CD8-positive, alpha-beta memory T cell (primary cell): ENCODE data around the gene AK4. TPM values are rescaled to one million over a fixed set of nuclear protein-coding genes. Genes with fewer than 3 reads are reported as not detected.
"Not testable (repeated sequence)": the region's sequence is repeated elsewhere in the genome, so short reads cannot be mapped to it uniquely, and the experiment has no call there.

Source experiments
- CTCF ChIA-PET: fragments of 350-600 bp; sonication (Branson Sonifier 250); formaldehyde crosslinking; loops from one replicate; lab custom pipeline; 2021; ENCODE audit warnings: antibody characterized with exemption; lab: Charles Lee
- POLR2A ChIA-PET: fragments of 350-600 bp; sonication (Branson Sonifier 250); formaldehyde crosslinking; loops from one replicate; lab custom pipeline; 2021; ENCODE audit warnings: antibody characterized with exemption; lab: Charles Lee
- DNase-seq, 5 donors: peaks; one replicate each; pipeline versions ENCODE4 v3.0.0 to v3.0.0-alpha.2; 2020 to 2022; ENCODE audit warnings: mixed read lengths in 1 of 5
- H3K27ac ChIP-seq: one replicate; pipeline ENCODE4 v1.7.0; 2013; ENCODE audit warnings: low read depth, mild to moderate bottlenecking, low read length, moderate library complexity
- H3K27me3 ChIP-seq: 2 replicates; pipeline ENCODE4 v1.7.0; 2013; ENCODE audit warnings: low read length, mild to moderate bottlenecking; ENCODE audit not compliant: insufficient read depth, poor library complexity, severe bottlenecking
- H3K36me3 ChIP-seq: 2 replicates; pipeline ENCODE4 v1.7.0; 2013; ENCODE audit warnings: mild to moderate bottlenecking, low read length, moderate library complexity; ENCODE audit not compliant: insufficient read depth
- H3K4me1 ChIP-seq: 2 replicates; pipeline ENCODE4 v1.7.0; 2013; ENCODE audit warnings: mild to moderate bottlenecking, low read length, moderate library complexity; ENCODE audit not compliant: insufficient read depth
- H3K4me3 ChIP-seq: 2 replicates; pipeline ENCODE4 v1.7.0; 2013; ENCODE audit warnings: mild to moderate bottlenecking, low read length
- H3K9me3 ChIP-seq: 2 replicates; pipeline ENCODE4 v1.7.0; 2013; ENCODE audit warnings: mild to moderate bottlenecking, low read length
- H3K27ac Mint-ChIP-seq, 8 donors: one replicate each; pipeline ENCODE4 v1.8.0; 2020 to 2021; ENCODE audit warnings: mixed read lengths in 8 of 8, mild to moderate bottlenecking in 6 of 8, inconsistent platforms in 3 of 8, moderate library complexity in 3 of 8
- H3K27me3 Mint-ChIP-seq, 2 donors: one replicate each; pipeline ENCODE4 v1.8.0; 2020 to 2021; ENCODE audit warnings: mixed read lengths in 2 of 2, mild to moderate bottlenecking in 1 of 2, moderate library complexity in 1 of 2
- H3K36me3 Mint-ChIP-seq, 3 donors: one replicate each; pipeline ENCODE4 v1.8.0; 2020 to 2021; ENCODE audit warnings: mixed read lengths in 3 of 3, inconsistent platforms in 1 of 3, mild to moderate bottlenecking in 1 of 3
- H3K4me1 Mint-ChIP-seq, 3 donors: one replicate each; pipeline ENCODE4 v1.8.0; 2020 to 2021; ENCODE audit warnings: mixed read lengths in 3 of 3, inconsistent platforms in 1 of 3, mild to moderate bottlenecking in 1 of 3
- H3K4me3 Mint-ChIP-seq, 7 donors: one replicate each; pipeline ENCODE4 v1.8.0; 2020 to 2021; ENCODE audit warnings: mixed read lengths in 7 of 7, mild to moderate bottlenecking in 6 of 7, moderate library complexity in 4 of 7, inconsistent platforms in 2 of 7
- H3K9me3 Mint-ChIP-seq, 5 donors: one replicate each; pipeline ENCODE4 v1.8.0; 2020 to 2022; ENCODE audit warnings: mixed read lengths in 5 of 5, mild to moderate bottlenecking in 3 of 5, moderate library complexity in 2 of 5, inconsistent platforms in 1 of 5
- polyA plus RNA-seq: library from polyadenylated mRNA; unstranded; fragments of 300-500 nt; fragmentation: Illumina TruSeq; gene quantifications from one replicate; pipeline ENCODE4 v1.2.3, GENCODE V29; 2021
- total RNA-seq, 2 experiments: library from RNA; stranded (reverse); gene quantifications; one replicate each; pipeline ENCODE4 v1.2.3, GENCODE V29; 2021

Gene AK4
- total RNA-seq (10 to 100 TPM; 29.9 to 32.2 TPM), polyA plus RNA-seq (0.08 TPM)

DNA sequence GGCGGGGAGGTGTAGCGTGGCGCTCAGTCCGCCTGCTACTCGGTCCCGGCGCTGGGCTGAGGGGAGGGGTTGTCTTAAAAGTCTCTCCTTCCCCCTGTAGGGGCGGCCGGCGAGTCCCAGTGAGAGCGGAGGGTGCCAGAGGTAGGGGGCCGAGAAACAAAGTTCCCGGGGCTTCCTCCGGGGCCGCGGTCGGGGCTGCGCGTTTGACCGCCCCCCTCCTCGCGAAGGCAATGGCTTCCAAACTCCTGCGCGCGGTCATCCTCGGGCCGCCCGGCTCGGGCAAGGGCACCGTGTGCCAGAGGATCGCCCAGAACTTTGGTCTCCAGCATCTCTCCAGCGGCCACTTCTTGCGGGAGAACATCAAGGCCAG lies at the start of gene AK4:
Gene AK4 (plus strand): TSS at position 26 of the 370 bp plus-strand sequence. CDS start 205 bp downstream, at position 231.
- H3K36me3 Mint-ChIP-seq, H3K9me3 Mint-ChIP-seq, POLR2A ChIA-PET, H3K4me1 ChIP-seq, H3K36me3 ChIP-seq, CTCF ChIA-PET, H3K9me3 ChIP-seq: not testable (repeated sequence)
- Mint-ChIP-seq H3K4me1 (peaks cover 11 to 22% (median 15%) of the 10 kb centered on the region in 3 donors), H3K27me3 (peaks cover 37 to 52% of the 10 kb centered on the region in 2 donors), H3K27ac (peak within 1 kb of the TSS in 1 of 8 donors; percentile 65), H3K4me3 (peak within 1 kb of the TSS; percentile 80 to 89 (median 84))
- Histone ChIP-seq H3K27me3 (peaks cover 12% of the 10 kb centered on the region), H3K27ac (peak within 1 kb of the TSS; percentile 16), H3K4me3 (peak within 1 kb of the TSS; percentile 42)
- peak in 1 of 5 donors; percentile 19 for DNase-seq

DNA sequence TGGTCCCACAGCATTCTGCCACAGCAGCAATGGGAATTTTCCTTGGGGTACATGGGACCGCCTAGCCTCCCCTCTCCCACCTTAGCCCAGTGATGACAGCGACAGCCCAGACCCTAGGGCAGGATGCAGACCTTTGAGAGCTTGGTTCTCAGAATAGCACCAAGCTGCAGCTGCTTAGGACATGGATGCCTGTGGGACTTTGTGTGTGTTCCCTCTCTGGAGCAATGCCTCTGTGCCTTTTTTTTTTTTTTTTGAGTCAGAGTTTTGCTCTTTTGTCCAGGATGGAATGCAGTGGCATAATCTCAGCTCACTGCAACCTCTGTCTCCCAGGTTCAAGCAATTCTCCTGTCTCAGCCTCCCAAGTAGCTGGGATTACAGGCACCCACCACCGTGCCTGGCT lies 44.2 kb upstream of the AK4 start:
- Histone ChIP-seq H3K27ac (no peak overlapping the region), H3K27me3 (no peaks in the 10 kb centered on the region), H3K36me3 (no peaks in the 10 kb centered on the region), H3K4me3 (no peak overlapping the region), H3K9me3 (no peaks in the 10 kb centered on the region), H3K4me1 (no peaks in the 10 kb centered on the region)
- no peak for DNase-seq
- CTCF ChIA-PET: interaction anchor here (0.6 kb wide), 1 partner anchor 28 kb away, joined by 3 read pairs; no protein-coding TSS in a partner anchor
- H3K36me3 Mint-ChIP-seq: peaks cover 0 to 15% (median 2%) of the 10 kb centered on the region in 3 donors
- H3K27ac Mint-ChIP-seq: no peak overlapping the region
- H3K4me1 Mint-ChIP-seq: no peaks in the 10 kb centered on the region
- peaks cover 16 to 24% of the 10 kb centered on the region in 2 donors for H3K27me3 Mint-ChIP-seq
- POLR2A ChIA-PET: no interaction called here
- no peak overlapping the region for H3K4me3 Mint-ChIP-seq
- H3K9me3 Mint-ChIP-seq: peaks cover 13 to 32% (median 22%) of the 10 kb centered on the region in 5 donors

DNA sequence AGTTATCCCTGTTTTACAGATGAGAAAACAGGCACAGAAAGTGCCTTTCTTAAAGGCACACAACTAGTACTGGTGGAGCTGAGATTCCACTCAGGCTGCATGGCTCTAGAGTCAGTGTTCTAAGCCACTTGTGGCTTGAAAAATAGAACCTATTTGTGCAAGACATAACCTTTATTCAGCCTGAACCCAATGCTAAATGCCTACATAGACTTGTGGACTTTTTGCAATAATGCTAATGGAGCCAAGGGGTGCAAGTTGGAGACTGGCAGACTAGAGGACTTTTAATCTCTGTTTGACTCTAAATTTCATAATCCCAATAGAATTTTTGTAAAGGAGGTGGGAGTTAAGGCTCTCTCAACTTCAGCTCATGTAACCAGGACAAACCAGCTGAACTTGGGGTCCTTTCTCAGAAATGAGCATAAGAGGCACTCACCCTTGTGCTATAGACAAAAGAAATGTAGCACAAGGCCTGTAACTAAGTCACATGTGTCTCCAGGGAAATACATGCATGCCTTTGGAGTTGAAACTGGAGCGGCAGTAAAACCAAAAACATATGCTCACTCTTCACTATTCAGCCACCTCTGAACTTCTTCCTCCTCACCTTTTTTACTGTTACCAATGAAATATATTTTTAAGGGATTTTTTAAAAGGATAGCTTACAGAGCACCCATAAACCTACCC lies 43.0 kb upstream of the AK4 start:
- CTCF ChIA-PET: no interaction called here
- no peak overlapping the region for H3K4me3 ChIP-seq
- peaks cover 0 to 8% (median 0%) of the 10 kb centered on the region in 3 donors for H3K36me3 Mint-ChIP-seq

DNA sequence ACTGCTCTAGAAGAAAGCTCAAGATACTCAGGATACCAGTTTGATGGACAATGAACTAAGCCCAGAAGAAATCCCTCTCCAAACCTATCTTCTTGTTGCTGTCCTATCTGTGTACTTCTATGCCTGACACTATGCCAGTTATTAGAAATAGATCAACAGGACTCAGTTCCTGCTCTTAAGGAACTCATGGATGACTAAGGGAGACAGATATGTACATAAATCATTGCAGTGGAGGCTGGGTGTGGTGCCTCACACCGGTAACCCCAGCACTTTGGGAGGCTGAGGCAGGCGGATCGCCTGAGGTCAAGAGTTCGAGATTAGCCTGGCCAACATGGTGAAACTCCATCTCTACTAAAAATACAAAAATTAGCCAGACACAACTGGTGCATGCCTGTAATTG lies 42.4 kb upstream of the AK4 start:
- no peak overlapping the region for H3K27ac ChIP-seq
- H3K9me3 ChIP-seq: no peaks in the 10 kb centered on the region
- H3K4me3 ChIP-seq: no peak overlapping the region
- Mint-ChIP-seq H3K36me3 (peaks cover 0 to 6% (median 3%) of the 10 kb centered on the region in 3 donors), H3K27me3 (peaks cover 16 to 34% of the 10 kb centered on the region in 2 donors), H3K9me3 (peaks cover 3 to 19% (median 7%) of the 10 kb centered on the region in 5 donors), H3K27ac (no peak overlapping the region), H3K4me1 (no peaks in the 10 kb centered on the region), H3K4me3 (no peak overlapping the region)
- POLR2A ChIA-PET: no interaction called here
- no peaks in the 10 kb centered on the region for H3K36me3 ChIP-seq
- CTCF ChIA-PET: no interaction called here
- no peak for DNase-seq
- H3K27me3 ChIP-seq: no peaks in the 10 kb centered on the region
- no peaks in the 10 kb centered on the region for H3K4me1 ChIP-seq

More for the DNA sequence above, 43.0 kb upstream of the AK4 start:
- H3K4me3 Mint-ChIP-seq: no peak overlapping the region
- H3K27ac Mint-ChIP-seq: no peak overlapping the region
- no peaks in the 10 kb centered on the region for H3K4me1 Mint-ChIP-seq
- H3K9me3 Mint-ChIP-seq: peaks cover 8 to 21% (median 11%) of the 10 kb centered on the region in 5 donors
- peaks cover 16 to 32% of the 10 kb centered on the region in 2 donors for H3K27me3 Mint-ChIP-seq
- no peaks in the 10 kb centered on the region for H3K4me1 ChIP-seq
- H3K36me3 ChIP-seq: no peaks in the 10 kb centered on the region
- DNase-seq: no peak
- H3K27ac ChIP-seq: no peak overlapping the region
- H3K9me3 ChIP-seq: no peaks in the 10 kb centered on the region
- POLR2A ChIA-PET: no interaction called here
- no peaks in the 10 kb centered on the region for H3K27me3 ChIP-seq

DNA sequence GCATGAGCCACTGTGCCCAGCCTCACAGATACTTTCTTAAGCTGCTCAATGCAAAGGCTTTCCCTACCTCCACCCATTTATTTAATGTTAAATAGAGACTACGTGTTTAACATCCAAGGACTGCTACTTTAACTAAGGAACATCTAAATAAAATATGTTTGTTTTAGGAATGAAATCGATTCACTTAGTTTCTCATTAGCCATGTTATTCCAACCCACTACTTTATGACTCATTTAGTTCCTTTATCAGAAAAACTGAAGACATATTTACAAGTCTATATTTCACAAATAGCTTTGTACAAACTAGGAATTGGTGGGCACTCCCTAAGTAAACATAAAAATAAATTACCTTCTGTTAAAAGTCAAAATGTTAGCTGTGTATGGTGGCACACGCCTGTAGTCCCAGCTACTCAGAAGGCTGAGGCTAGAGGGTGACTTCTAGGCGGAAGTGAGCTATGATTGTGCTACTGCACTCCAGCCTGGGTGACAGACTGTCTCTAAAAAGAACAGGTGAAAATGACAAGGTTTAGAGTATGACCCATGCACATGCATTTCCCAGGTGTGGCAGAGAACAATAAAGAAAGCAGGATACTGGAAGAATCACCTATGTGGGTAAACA lies 39.9 kb upstream of the AK4 start:
- ChIA-PET CTCF (no interaction called here), POLR2A (no interaction called here)
- no peak for DNase-seq
- peaks cover 0 to 12% (median 3%) of the 10 kb centered on the region in 3 donors for H3K36me3 Mint-ChIP-seq
- Histone ChIP-seq H3K36me3 (no peaks in the 10 kb centered on the region), H3K4me3 (no peak overlapping the region), H3K27me3 (no peaks in the 10 kb centered on the region), H3K4me1 (no peaks in the 10 kb centered on the region), H3K9me3 (no peaks in the 10 kb centered on the region), H3K27ac (no peak overlapping the region)
- H3K9me3 Mint-ChIP-seq: peaks cover 0 to 9% (median 2%) of the 10 kb centered on the region in 5 donors
- no peaks in the 10 kb centered on the region for H3K4me1 Mint-ChIP-seq
- H3K27me3 Mint-ChIP-seq: peaks cover 15 to 44% of the 10 kb centered on the region in 2 donors
- H3K4me3 Mint-ChIP-seq: no peak overlapping the region
- peak overlapping the region in 1 of 8 donors; percentile 8 for H3K27ac Mint-ChIP-seq

DNA sequence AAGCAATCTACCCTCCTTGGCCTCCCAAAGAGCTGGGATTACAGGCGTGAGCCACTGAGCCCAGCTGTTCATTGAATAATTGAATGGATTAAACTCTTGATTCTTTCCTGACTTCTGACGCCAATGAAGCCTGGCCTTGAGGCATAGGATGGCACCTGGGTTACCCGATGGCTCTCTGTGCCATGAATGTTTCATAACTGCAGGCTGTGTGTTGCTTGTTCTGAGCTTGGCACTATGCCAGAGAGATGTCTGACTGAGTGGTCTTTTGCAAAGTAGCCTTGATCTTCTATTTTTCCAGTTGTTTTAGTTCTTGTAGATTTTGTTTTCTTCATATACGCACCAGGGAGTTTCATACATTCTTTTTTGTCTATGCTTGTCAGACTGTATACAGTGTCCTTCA lies 38.5 kb upstream of the AK4 start:
- H3K4me3 Mint-ChIP-seq: no peak overlapping the region
- Histone ChIP-seq H3K9me3 (no peaks in the 10 kb centered on the region), H3K36me3 (no peaks in the 10 kb centered on the region), H3K4me1 (no peaks in the 10 kb centered on the region), H3K27me3 (no peaks in the 10 kb centered on the region), H3K4me3 (no peak overlapping the region), H3K27ac (no peak overlapping the region)
- ChIA-PET POLR2A (no interaction called here), CTCF (no interaction called here)
- no peak for DNase-seq
- H3K4me1 Mint-ChIP-seq: no peaks in the 10 kb centered on the region
- peaks cover 0 to 12% (median 3%) of the 10 kb centered on the region in 3 donors for H3K36me3 Mint-ChIP-seq
- H3K27ac Mint-ChIP-seq: no peak overlapping the region
- peaks cover 0 to 8% (median 2%) of the 10 kb centered on the region in 5 donors for H3K9me3 Mint-ChIP-seq
- peaks cover 15 to 47% of the 10 kb centered on the region in 2 donors for H3K27me3 Mint-ChIP-seq

DNA sequence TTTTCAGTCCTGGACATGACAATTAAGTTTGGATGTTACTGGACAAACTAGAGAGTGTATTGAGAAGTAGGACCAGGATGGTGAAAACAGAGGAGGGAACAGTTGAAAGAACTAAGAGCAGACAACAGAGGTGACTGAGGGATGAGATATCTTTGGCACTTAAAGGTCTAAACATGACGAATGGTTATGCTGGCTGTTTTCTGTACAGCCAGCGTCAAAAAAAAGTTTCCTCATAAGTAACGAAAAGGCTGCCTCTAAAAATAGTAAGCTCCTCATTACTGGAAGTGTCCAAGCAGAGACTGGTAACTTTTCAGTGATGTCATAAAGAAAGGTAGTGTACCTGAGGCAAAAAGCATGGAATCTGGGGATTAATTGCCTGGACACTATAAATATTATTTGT lies 35.2 kb upstream of the AK4 start:
- Mint-ChIP-seq H3K9me3 (peaks cover 0 to 8% (median 2%) of the 10 kb centered on the region in 5 donors), H3K27me3 (peaks cover 8 to 30% of the 10 kb centered on the region in 2 donors), H3K4me1 (no peaks in the 10 kb centered on the region), H3K27ac (no peak overlapping the region), H3K36me3 (peaks cover 0 to 12% (median 3%) of the 10 kb centered on the region in 3 donors), H3K4me3 (no peak overlapping the region)
- no peak for DNase-seq
- no peak overlapping the region for H3K27ac ChIP-seq
- no peaks in the 10 kb centered on the region for H3K27me3 ChIP-seq
- ChIA-PET CTCF (no interaction called here), POLR2A (no interaction called here)
- no peak overlapping the region for H3K4me3 ChIP-seq
- H3K36me3 ChIP-seq: no peaks in the 10 kb centered on the region
- no peaks in the 10 kb centered on the region for H3K9me3 ChIP-seq
- H3K4me1 ChIP-seq: no peaks in the 10 kb centered on the region

DNA sequence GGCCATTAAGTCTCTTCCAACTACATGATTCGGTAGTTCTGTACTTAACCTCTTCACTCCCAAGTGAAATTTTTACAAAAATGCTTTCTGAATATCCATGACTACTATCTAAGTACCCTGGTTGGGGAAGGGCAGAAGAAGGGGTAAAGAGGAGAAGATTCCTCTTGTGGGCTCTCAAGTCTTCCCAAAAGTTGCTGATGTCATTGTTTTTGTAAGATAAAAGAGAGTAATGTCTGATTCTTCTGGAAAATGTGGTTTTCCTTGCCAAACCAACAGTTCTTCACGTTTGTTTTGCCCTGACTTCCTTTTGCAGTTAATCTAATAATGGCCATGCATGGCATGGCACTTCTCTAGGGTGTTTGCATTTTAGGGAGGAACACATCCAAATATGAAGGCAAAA lies 34.7 kb upstream of the AK4 start:
- Histone ChIP-seq H3K4me3 (no peak overlapping the region), H3K4me1 (no peaks in the 10 kb centered on the region), H3K9me3 (no peaks in the 10 kb centered on the region), H3K27ac (no peak overlapping the region), H3K27me3 (no peaks in the 10 kb centered on the region), H3K36me3 (no peaks in the 10 kb centered on the region)
- Mint-ChIP-seq H3K9me3 (peaks cover 0 to 8% (median 2%) of the 10 kb centered on the region in 5 donors), H3K27me3 (peaks cover 8 to 29% of the 10 kb centered on the region in 2 donors), H3K27ac (peak overlapping the region in 1 of 8 donors; percentile 6), H3K36me3 (peaks cover 0 to 12% (median 3%) of the 10 kb centered on the region in 3 donors), H3K4me3 (peak overlapping the region in 1 of 7 donors; percentile 14), H3K4me1 (no peaks in the 10 kb centered on the region)
- POLR2A ChIA-PET: no interaction called here
- CTCF ChIA-PET: no interaction called here
- DNase-seq: no peak
